Hepatocyte (in vitro differentiated cells): ENCODE results near the gene RINL. TPM values are rescaled to one million over a fixed set of nuclear protein-coding genes. Genes with fewer than 3 reads are reported as not detected.

Source experiments
- DNase-seq: peaks from one replicate; pipeline ENCODE4 v3.0.0-alpha.2; 2016; ENCODE audit warnings: low spot score
- H2AFZ ChIP-seq: fragments of 200-600 bp; sonication (generic); 2 replicates; pipeline ENCODE4 v1.6.0; 2016; ENCODE audit warnings: antibody characterized with exemption, mild to moderate bottlenecking
- H3K27ac ChIP-seq: fragments of 200-600 bp; sonication (generic); 2 replicates; pipeline ENCODE4 v1.5.1; 2016; ENCODE audit warnings: mild to moderate bottlenecking
- H3K27me3 ChIP-seq: fragments of 200-600 bp; sonication (generic); 2 replicates; pipeline ENCODE4 v1.6.1; 2016
- H3K36me3 ChIP-seq: fragments of 200-600 bp; sonication (generic); replicated peaks from 2 replicates; pipeline ENCODE4 v1.5.1; 2016; ENCODE audit warnings: low read depth; ENCODE audit not compliant: insufficient read depth
- H3K4me1 ChIP-seq: fragments of 200-600 bp; sonication (generic); 2 replicates; pipeline ENCODE4 v1.5.1; 2016; ENCODE audit warnings: mild to moderate bottlenecking, moderate library complexity; ENCODE audit not compliant: insufficient read depth
- H3K4me2 ChIP-seq: fragments of 200-600 bp; sonication (generic); 2 replicates; pipeline ENCODE4 v1.6.0; 2016
- H3K4me3 ChIP-seq: fragments of 200-600 bp; sonication (generic); 2 replicates; pipeline ENCODE4 v1.5.1; 2016; ENCODE audit warnings: mild to moderate bottlenecking
- H3K79me2 ChIP-seq: fragments of 200-600 bp; sonication (generic); 2 replicates; pipeline ENCODE4 v1.6.0; 2017; ENCODE audit warnings: mild to moderate bottlenecking
- H3K9me2 ChIP-seq: fragments of 200-600 bp; sonication (generic); replicated peaks from 2 replicates; pipeline ENCODE4 v1.6.0; 2017; ENCODE audit warnings: mild to moderate bottlenecking; ENCODE audit not compliant: insufficient read depth
- H3K9me3 ChIP-seq: fragments of 200-600 bp; sonication (generic); 2 replicates; pipeline ENCODE4 v1.5.1; 2016; ENCODE audit warnings: low read depth, mild to moderate bottlenecking
- H4K20me1 ChIP-seq: fragments of 200-600 bp; sonication (generic); 2 replicates; pipeline ENCODE4 v1.6.0; 2016; ENCODE audit warnings: mild to moderate bottlenecking; ENCODE audit not compliant: insufficient read depth, poor library complexity, severe bottlenecking
- CTCF ChIP-seq: fragments of 200-600 bp; sonication (generic); IDR thresholded peaks from 2 replicates; pipeline ENCODE4 v1.5.1; 2016; ENCODE audit warnings: antibody characterized with exemption, mild to moderate bottlenecking; ENCODE audit not compliant: poor library complexity
- EZH2 ChIP-seq: fragments of 200-600 bp; sonication (generic); IDR thresholded peaks from 2 replicates; pipeline ENCODE4 v1.6.1; 2016; ENCODE audit warnings: antibody characterized with exemption, mild to moderate bottlenecking, borderline replicate concordance
- EZH2phosphoT487 ChIP-seq: fragments of 200-600 bp; sonication (generic); IDR thresholded peaks from one replicate; pipeline ENCODE4 v1.6.1; 2018; ENCODE audit warnings: antibody characterized with exemption, mild to moderate bottlenecking, low read depth, moderate library complexity; ENCODE audit not compliant: unreplicated experiment, severe bottlenecking
- WGBS: methylation state at CpG from one replicate; pipeline ENCODE4 v1.1.6; 2016; ENCODE audit warnings: low lambda C conversion rate; ENCODE audit errors: missing lambda C conversion rate; 5-methylcytosine and 5-hydroxymethylcytosine counted together
- polyA plus RNA-seq: library from polyadenylated mRNA; unstranded; fragments of >200 nt; fragmentation: Nextera tagmentation; extraction: Ambion mirVana; gene quantifications from 2 replicates; pipeline ENCODE4 v1.2.1, GENCODE V29; 2016
- total RNA-seq: library from RNA; depleted of rRNA; stranded (reverse); fragments of >200 nt; gene quantifications from 2 replicates; pipeline ENCODE4 v1.2.3, GENCODE V29; 2014

Gene RINL
- total and polyA plus RNA-seq, 2 experiments from 2014 or later: 5.6 to 7.7 TPM

GRCh38 chr19:38848299-38849146 is 29.6 kb downstream of the RINL start:
- no peak for TF ChIP-seq EZH2
- H3K4me1 ChIP-seq: peaks cover 18% of the 10 kb centered on the region
- H4K20me1 ChIP-seq: peaks cover 56% of the 10 kb centered on the region
- no peaks in the 10 kb centered on the region for H3K27me3 ChIP-seq
- peak overlapping the region; percentile 25 for H3K4me3 ChIP-seq
- no peaks in the 10 kb centered on the region for H3K9me3 ChIP-seq
- WGBS: 18% methylated on average over 22 of the region's 22 CpGs
- peak; percentile 11 for DNase-seq
- H3K79me2 ChIP-seq: peaks cover 56% of the 10 kb centered on the region
- H3K36me3 ChIP-seq: peaks cover 10% of the 10 kb centered on the region
- no peaks in the 10 kb centered on the region for H3K9me2 ChIP-seq
- peak overlapping the region; percentile 84 for H3K4me2 ChIP-seq
- peak overlapping the region; percentile 97 for H3K27ac ChIP-seq
- H2AFZ ChIP-seq: no peak overlapping the region

- WGBS: 92% methylated on average over 2 of the region's 2 CpGs
- Histone ChIP-seq H2AFZ (no peak overlapping the region), H4K20me1 (peaks cover 76% of the 10 kb centered on the region), H3K27ac (no peak overlapping the region), H3K4me3 (no peak overlapping the region), H3K27me3 (no peaks in the 10 kb centered on the region), H3K4me1 (peaks cover 8% of the 10 kb centered on the region), H3K79me2 (peaks cover 80% of the 10 kb centered on the region), H3K36me3 (peaks cover 11% of the 10 kb centered on the region), H3K9me3 (no peaks in the 10 kb centered on the region), H3K9me2 (no peaks in the 10 kb centered on the region), H3K4me2 (no peak overlapping the region)
- no peak for DNase-seq
- TF ChIP-seq EZH2: no peak
- no peak for TF ChIP-seq CTCF
- TF ChIP-seq EZH2phosphoT487: no peak
These were observed 32.0 kb downstream of the RINL start for GRCh38 chr19:38846097-38846496.

GRCh38 chr19:38845374-38846024 is 32.6 kb downstream of the RINL start:
- H3K9me2 ChIP-seq: no peaks in the 10 kb centered on the region
- H3K36me3 ChIP-seq: peaks cover 11% of the 10 kb centered on the region
- peaks cover 85% of the 10 kb centered on the region for H3K79me2 ChIP-seq
- no peak for DNase-seq
- no peaks in the 10 kb centered on the region for H3K9me3 ChIP-seq
- no peaks in the 10 kb centered on the region for H3K27me3 ChIP-seq
- TF ChIP-seq CTCF: no peak
- no peak for TF ChIP-seq EZH2phosphoT487
- TF ChIP-seq EZH2: no peak
- no peak overlapping the region for H3K4me2 ChIP-seq
- peaks cover 82% of the 10 kb centered on the region for H4K20me1 ChIP-seq
- peaks cover 5% of the 10 kb centered on the region for H3K4me1 ChIP-seq
- no peak overlapping the region for H3K27ac ChIP-seq
- no peak overlapping the region for H3K4me3 ChIP-seq
- no peak overlapping the region for H2AFZ ChIP-seq
- 95% methylated on average over 14 of the region's 14 CpGs for WGBS

GRCh38 chr19:38844093-38844686 is 33.9 kb downstream of the RINL start:
- Histone ChIP-seq H3K79me2 (peaks cover 93% of the 10 kb centered on the region), H3K27ac (no peak overlapping the region), H3K36me3 (peaks cover 17% of the 10 kb centered on the region), H3K4me1 (peaks cover 13% of the 10 kb centered on the region), H3K27me3 (no peaks in the 10 kb centered on the region), H3K9me2 (no peaks in the 10 kb centered on the region), H2AFZ (no peak overlapping the region), H3K9me3 (no peaks in the 10 kb centered on the region), H4K20me1 (peaks cover 88% of the 10 kb centered on the region), H3K4me3 (no peak overlapping the region), H3K4me2 (no peak overlapping the region)
- no peak for DNase-seq
- TF ChIP-seq EZH2: no peak
- TF ChIP-seq EZH2phosphoT487: no peak
- no peak for TF ChIP-seq CTCF
- 94% methylated on average over 11 of the region's 11 CpGs for WGBS
